B cell (primary cell): Measurements from ENCODE around the gene PSMA1. TPM values are rescaled to one million over a fixed set of nuclear protein-coding genes. Genes with fewer than 3 reads are reported as not detected.

Source experiments
- ATAC-seq: fragments of 200-7000 bp; cut with Tn5 transposase; one replicate; pipeline ENCODE4 v1.10.0; 2021; ENCODE audit warnings: low read depth, mild to moderate bottlenecking, moderate number of reproducible peaks, moderate library complexity
- CTCF ChIA-PET: fragments of 350-600 bp; sonication (Branson Sonifier 250); formaldehyde crosslinking; loops from one replicate; lab custom pipeline; 2021; ENCODE audit warnings: antibody characterized with exemption, inconsistent platforms; lab: Charles Lee
- POLR2A ChIA-PET: fragments of 350-600 bp; sonication (Branson Sonifier 250); formaldehyde crosslinking; loops from one replicate; lab custom pipeline; 2021; ENCODE audit warnings: antibody characterized with exemption; lab: Charles Lee
- DNase-seq: peaks from one replicate; pipeline ENCODE4 v3.0.0; 2013
- H2AFZ ChIP-seq: 2 replicates; pipeline ENCODE4 v1.6.1; 2012; ENCODE audit warnings: mild to moderate bottlenecking, low read depth, low read length; ENCODE audit not compliant: insufficient read depth, poor library complexity, severe bottlenecking
- H3K27ac ChIP-seq, 2 donors: 1 replicate in 1 of 2; 2 replicates in 1 of 2; pipeline ENCODE4 v1.5.1; 2012 to 2013; ENCODE audit warnings: low read length in 2 of 2, mild to moderate bottlenecking in 2 of 2, moderate library complexity in 1 of 2
- H3K27me3 ChIP-seq, 4 experiments: fragments of 200-600 bp in 1 of 4; sonication (generic) in 1 of 4; replicated peaks in 1 of 4; 1 replicate in 2 of 4; 2 replicates in 2 of 4; pipeline versions ENCODE4 v1.6.1 to v1.7.0; 2013 to 2016; ENCODE audit warnings: low read length in 3 of 4, mild to moderate bottlenecking in 2 of 4, mixed read lengths in 1 of 4, moderate library complexity in 1 of 4; ENCODE audit not compliant: insufficient read depth in 4 of 4, control insufficient read depth in 3 of 4; ENCODE audit errors: control extremely low read depth in 1 of 4
- H3K36me3 ChIP-seq, 2 experiments: replicated peaks in 1 of 2; 1 replicate in 1 of 2; 2 replicates in 1 of 2; pipeline versions ENCODE4 v1.6.1 to v1.7.1; 2013; ENCODE audit warnings: low read length in 1 of 2; ENCODE audit not compliant: insufficient read depth in 2 of 2, control insufficient read depth in 1 of 2; ENCODE audit errors: control extremely low read depth in 1 of 2, extremely low read depth in 1 of 2
- H3K4me1 ChIP-seq, 2 donors: fragments of 200-600 bp in 1 of 2; sonication (generic) in 1 of 2; 1 replicate in 1 of 2; 2 replicates in 1 of 2; pipeline versions ENCODE4 v1.5.1 to v1.6.1; 2013 to 2017; ENCODE audit warnings: low read length in 2 of 2; ENCODE audit not compliant: control insufficient read depth in 2 of 2, insufficient read depth in 2 of 2
- H3K4me2 ChIP-seq: replicated peaks from 2 replicates; pipeline ENCODE3; 2012; ENCODE audit warnings: mild to moderate bottlenecking, low read depth, low read length; ENCODE audit not compliant: poor library complexity, severe bottlenecking
- H3K4me3 ChIP-seq, 5 experiments: fragments of 200-600 bp in 1 of 5; sonication (generic) in 1 of 5; 1 replicate in 3 of 5; 2 replicates in 2 of 5; pipeline versions ENCODE4 v1.5.1 to v1.7.0; 2011 to 2016; ENCODE audit warnings: low read length in 4 of 5, mild to moderate bottlenecking in 4 of 5, low read depth in 2 of 5, control low read depth in 1 of 5, moderate library complexity in 1 of 5; ENCODE audit not compliant: insufficient read depth in 1 of 5; ENCODE audit errors: control extremely low read depth in 1 of 5, extremely low read depth in 1 of 5
- H3K79me2 ChIP-seq: fragments of 200-600 bp; sonication (generic); one replicate; pipeline ENCODE4 v1.6.0; 2016; ENCODE audit warnings: low read length; ENCODE audit not compliant: control insufficient read depth, insufficient read depth
- H3K9ac ChIP-seq: fragments of 200-600 bp; sonication (generic); 2 replicates; pipeline ENCODE4 v1.6.1; 2017; ENCODE audit warnings: mild to moderate bottlenecking, low read length, moderate library complexity
- H3K9me3 ChIP-seq, 3 donors: one replicate each; pipeline versions ENCODE4 v1.6.1 to v1.7.1; 2013; ENCODE audit warnings: low read length in 2 of 3; ENCODE audit not compliant: control insufficient read depth in 2 of 3, insufficient read depth in 1 of 3; ENCODE audit errors: control extremely low read depth in 1 of 3
- H4K20me1 ChIP-seq: 2 replicates; pipeline ENCODE4 v1.6.0; 2012; ENCODE audit warnings: mild to moderate bottlenecking, low read length; ENCODE audit not compliant: insufficient read depth, control insufficient read depth, poor library complexity, severe bottlenecking
- H3K27ac Mint-ChIP-seq: one replicate; pipeline ENCODE4 v1.8.0; 2021; ENCODE audit warnings: mixed read lengths
- H3K27me3 Mint-ChIP-seq: one replicate; pipeline ENCODE4 v1.8.0; 2021; ENCODE audit warnings: mixed read lengths
- H3K4me1 Mint-ChIP-seq: one replicate; pipeline ENCODE4 v1.8.0; 2021; ENCODE audit warnings: mixed read lengths
- H3K4me3 Mint-ChIP-seq: one replicate; pipeline ENCODE4 v1.8.0; 2021; ENCODE audit warnings: mixed read lengths
- H3K9me3 Mint-ChIP-seq: one replicate; pipeline ENCODE4 v1.8.0; 2022; ENCODE audit warnings: mixed read lengths; ENCODE audit not compliant: insufficient read depth
- CTCF ChIP-seq: fragments of 200-600 bp; IDR thresholded peaks from one replicate; pipeline ENCODE4 v1.8.0; 2022; ENCODE audit warnings: antibody characterized with exemption, mild to moderate bottlenecking
- EZH2 ChIP-seq: IDR thresholded peaks from 2 replicates; pipeline ENCODE4 v1.6.1; 2012; ENCODE audit warnings: borderline replicate concordance, low read depth, mild to moderate bottlenecking, moderate library complexity, low read length; ENCODE audit not compliant: insufficient read depth, poor library complexity, severe bottlenecking
- WGBS: methylation state at CpG from one replicate; pipeline ENCODE4 v1.1.5; 2013; ENCODE audit warnings: missing lambda C conversion rate; ENCODE audit not compliant: insufficient coverage; 5-methylcytosine and 5-hydroxymethylcytosine counted together
- intact Hi-C: fragments of 100-400 bp; cut with micrococcal nuclease; formaldehyde crosslinking; loops from one replicate; pipeline ENCODE4 v1.10.0; 2022
- polyA plus RNA-seq: library from polyadenylated mRNA; depleted of rRNA; stranded (reverse); fragments of >200 nt; gene quantifications from 2 replicates; pipeline ENCODE4 v1.2.3, GENCODE V29; 2012
- total RNA-seq, 2 donors: library from RNA; stranded (reverse); fragments of 120-200 nt in 1 of 2; gene quantifications; 1 replicate in 1 of 2; 2 replicates in 1 of 2; pipeline versions ENCODE4 v1.2.3 to v1.2.4, GENCODE V29; 2013 to 2022

PSMA1 gene
- total and polyA plus RNA-seq, 2 donors (not counting 1 experiment from before 2014, with no cell fraction given): 91.4 to 123 TPM

GRCh38 chr11:14513800-14514199 is 6.4 kb downstream of the PSMA1 start:
- intact Hi-C loops: no loop called here
- ATAC-seq (no peak), DNase-seq (no peak)
- WGBS: no CpG with 5 or more reads among the region's 4 CpGs
- Histone ChIP-seq H3K79me2 (peaks cover 17% of the 10 kb centered on the region), H3K36me3 (peaks cover 23 to 76% of the 10 kb centered on the region in 2 experiments), H4K20me1 (no peaks in the 10 kb centered on the region), H3K4me3 (no peak overlapping the region), H2AFZ (no peak overlapping the region), H3K4me2 (no peak overlapping the region), H3K9me3 (no peaks in the 10 kb centered on the region), H3K4me1 (peaks cover 0 to 5% of the 10 kb centered on the region in 2 donors), H3K27ac (no peak overlapping the region), H3K9ac (no peak overlapping the region), H3K27me3 (no peaks in the 10 kb centered on the region)
- Mint-ChIP-seq H3K27me3 (no peaks in the 10 kb centered on the region), H3K27ac (no peak overlapping the region), H3K4me3 (no peak overlapping the region), H3K9me3 (no peaks in the 10 kb centered on the region), H3K4me1 (peaks cover 5% of the 10 kb centered on the region)
- POLR2A ChIA-PET: no interaction called here
- CTCF ChIA-PET: no interaction called here
- TF ChIP-seq EZH2 (no peak), CTCF (no peak)

- H3K9me3 Mint-ChIP-seq: no peaks in the 10 kb centered on the region
- ATAC-seq: no peak
- H3K4me1 ChIP-seq: no peaks in the 10 kb centered on the region
- peaks cover 13 to 69% of the 10 kb centered on the region in 2 experiments for H3K36me3 ChIP-seq
- H3K4me3 ChIP-seq: no peak overlapping the region
- H3K9me3 ChIP-seq: no peaks in the 10 kb centered on the region
- no peak overlapping the region for H2AFZ ChIP-seq
- H3K27me3 Mint-ChIP-seq: no peaks in the 10 kb centered on the region
- H3K4me2 ChIP-seq: no peak overlapping the region
- H3K27ac Mint-ChIP-seq: no peak overlapping the region
- DNase-seq: no peak
- CTCF ChIA-PET: no interaction called here
- 95% methylated on average over 3 of the region's 3 CpGs for WGBS
- no peak overlapping the region for H3K9ac ChIP-seq
- H3K27me3 ChIP-seq: no peaks in the 10 kb centered on the region
- no peaks in the 10 kb centered on the region for H3K79me2 ChIP-seq
- no peak overlapping the region for H3K4me3 Mint-ChIP-seq
- no peak overlapping the region for H3K27ac ChIP-seq
- TF ChIP-seq EZH2 (no peak), CTCF (no peak)
- no peaks in the 10 kb centered on the region for H3K4me1 Mint-ChIP-seq
- POLR2A ChIA-PET: no interaction called here
- intact Hi-C loops: no loop called here
- H4K20me1 ChIP-seq: no peaks in the 10 kb centered on the region
These were observed 13.7 kb downstream of the PSMA1 start for GRCh38 chr11:14506532-14506931.
